ENCODE results near the gene NFIB. TPM values are rescaled to one million over a fixed set of nuclear protein-coding genes. Genes with fewer than 3 reads are reported as not detected.

Gene NFIB
- total and polyA plus RNA-seq, 2 experiments from 2014 or later: 5.3 to 6.0 TPM

DNA sequence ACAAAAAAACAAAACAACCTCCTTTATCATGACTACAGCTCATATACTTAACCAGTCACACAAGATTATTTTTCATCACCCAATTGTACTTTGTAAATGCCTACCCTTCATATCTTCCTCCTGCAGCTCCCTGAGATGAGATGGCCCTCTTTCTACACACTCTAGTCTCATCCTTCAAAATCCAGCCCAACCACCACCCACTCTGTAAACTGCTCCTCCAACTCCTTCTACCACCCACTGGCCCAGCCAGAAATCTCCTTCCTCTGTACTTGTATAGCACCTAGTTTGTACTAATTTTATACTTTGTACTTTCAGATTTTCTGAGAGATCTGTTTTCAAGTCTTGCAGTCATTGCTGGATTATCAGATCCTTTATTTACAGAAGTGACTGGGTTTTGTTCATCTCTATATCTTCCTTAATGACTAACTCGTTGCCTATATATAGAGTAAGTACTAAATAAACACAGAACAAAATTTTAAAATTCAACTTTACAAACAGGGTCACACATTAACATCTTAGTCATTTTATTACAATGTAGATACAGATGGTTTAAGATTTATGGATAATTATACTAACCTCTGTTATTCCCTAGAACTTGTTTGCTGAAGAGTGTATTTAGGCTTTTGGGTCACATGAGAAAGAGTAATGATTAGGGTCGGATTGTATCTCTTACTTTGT, 155.7 kb downstream of the NFIB start:
- Histone ChIP-seq H2AFZ (no peak overlapping the region), H3K9ac (no peak overlapping the region), H3K27me3 (replicated peaks; ENCODE audit: insufficient read depth) (no peaks in the 10 kb centered on the region), H3K9me2 (ENCODE audit: insufficient read depth) (no peaks in the 10 kb centered on the region), H3K27ac (no peak overlapping the region), H3K9me3 (ENCODE audit: low read depth) (no peaks in the 10 kb centered on the region), H3K4me1 (ENCODE audit: insufficient read depth) (peaks cover 14% of the 10 kb centered on the region), H3K4me2 (ENCODE audit: unreplicated experiment) (no peak overlapping the region), H3K79me2 (ENCODE audit: insufficient read depth) (no peaks in the 10 kb centered on the region), H3F3A (ENCODE audit: insufficient read depth) (peaks cover 15% of the 10 kb centered on the region), H3K4me3 (no peak overlapping the region), H4K20me1 (ENCODE audit: insufficient read depth) (no peaks in the 10 kb centered on the region), H3K36me3 (ENCODE audit: low read depth) (no peaks in the 10 kb centered on the region)
- in situ Hi-C loops (cut with MboI): no loop called here
- WGBS, 2 experiments (ENCODE audit: low coverage in 1 of 2, low lambda C conversion rate in 2 of 2, missing lambda C conversion rate in 2 of 2): 49 to 54% methylated on average over 2 of the region's 2 CpGs
- no peak for TF ChIP-seq EZH2phosphoT487 (IDR thresholded peaks at IDR 0.05; ENCODE audit: insufficient read depth, low read depth)
- TF ChIP-seq EZH2 (IDR thresholded peaks at IDR 0.05; ENCODE audit: insufficient read depth, poor library complexity, severe bottlenecking): no peak
- DNase-seq: no peak

DNA sequence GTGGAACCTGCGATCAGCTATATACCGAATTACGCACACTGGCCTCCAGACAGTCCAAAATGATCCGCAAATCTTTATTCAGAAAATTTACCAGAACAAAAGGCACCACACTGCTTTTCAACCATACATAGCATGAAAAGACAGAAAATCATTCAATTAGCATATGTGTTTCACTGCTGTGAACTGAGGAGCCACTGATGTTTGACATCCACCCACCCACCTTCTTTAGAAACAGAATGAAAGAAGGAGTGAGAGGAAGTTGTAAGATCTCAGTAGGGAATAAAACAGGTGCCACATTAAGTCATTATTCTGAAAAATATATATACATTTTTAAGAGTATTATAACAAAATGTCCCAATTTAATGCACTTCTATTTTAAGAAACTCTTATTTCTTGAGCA, 156.8 kb downstream of the NFIB start:
- Histone ChIP-seq H3K27me3 (replicated peaks; ENCODE audit: insufficient read depth) (no peaks in the 10 kb centered on the region), H3F3A (ENCODE audit: insufficient read depth) (peaks cover 15% of the 10 kb centered on the region), H3K9ac (no peak overlapping the region), H3K9me3 (ENCODE audit: low read depth) (no peaks in the 10 kb centered on the region), H3K4me1 (ENCODE audit: insufficient read depth) (peaks cover 20% of the 10 kb centered on the region), H2AFZ (no peak overlapping the region), H3K79me2 (ENCODE audit: insufficient read depth) (no peaks in the 10 kb centered on the region), H3K36me3 (ENCODE audit: low read depth) (no peaks in the 10 kb centered on the region), H4K20me1 (ENCODE audit: insufficient read depth) (no peaks in the 10 kb centered on the region), H3K4me2 (ENCODE audit: unreplicated experiment) (no peak overlapping the region), H3K4me3 (no peak overlapping the region), H3K27ac (no peak overlapping the region), H3K9me2 (ENCODE audit: insufficient read depth) (no peaks in the 10 kb centered on the region)
- DNase-seq: no peak
- no peak for TF ChIP-seq EZH2phosphoT487 (IDR thresholded peaks at IDR 0.05; ENCODE audit: insufficient read depth, low read depth)
- no peak for TF ChIP-seq EZH2 (IDR thresholded peaks at IDR 0.05; ENCODE audit: insufficient read depth, poor library complexity, severe bottlenecking)
- in situ Hi-C loops (cut with MboI): no loop called here
- 95 to 100% methylated on average over 4 of the region's 4 CpGs for WGBS, 2 experiments (ENCODE audit: low coverage in 1 of 2, low lambda C conversion rate in 2 of 2, missing lambda C conversion rate in 2 of 2)

DNA sequence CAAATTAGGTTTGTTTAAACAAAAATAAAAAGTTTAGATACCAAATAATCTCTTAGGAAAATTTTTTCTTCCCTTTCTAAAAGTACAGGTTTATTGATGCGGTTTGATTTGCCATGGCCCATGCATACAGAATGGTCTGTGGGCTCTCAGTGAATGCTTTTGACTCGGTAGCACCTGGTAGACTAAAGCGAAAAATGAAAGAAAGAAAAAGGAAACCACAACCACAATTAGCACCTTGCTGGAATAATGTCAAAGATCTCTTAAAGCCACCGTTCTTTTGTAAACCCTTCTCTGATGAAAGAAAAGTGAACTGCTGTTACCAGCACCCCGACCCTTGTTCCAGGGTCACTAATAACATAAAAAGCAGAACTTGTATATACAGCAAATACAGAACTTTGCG, 157.9 kb downstream of the NFIB start:
- H3K9ac ChIP-seq: no peak overlapping the region
- in situ Hi-C loops (cut with MboI): no loop called here
- peaks cover 15% of the 10 kb centered on the region for H3F3A ChIP-seq (ENCODE audit: insufficient read depth)
- no peaks in the 10 kb centered on the region for H3K36me3 ChIP-seq (ENCODE audit: low read depth)
- H3K4me1 ChIP-seq (ENCODE audit: insufficient read depth): peaks cover 20% of the 10 kb centered on the region
- no peak overlapping the region for H3K4me3 ChIP-seq
- no peak overlapping the region for H2AFZ ChIP-seq
- TF ChIP-seq EZH2 (IDR thresholded peaks at IDR 0.05; ENCODE audit: insufficient read depth, poor library complexity, severe bottlenecking) (no peak), EZH2phosphoT487 (IDR thresholded peaks at IDR 0.05; ENCODE audit: insufficient read depth, low read depth) (no peak)
- H3K4me2 ChIP-seq (ENCODE audit: unreplicated experiment): no peak overlapping the region
- 93 to 96% methylated on average over 6 of the region's 6 CpGs for WGBS, 2 experiments (ENCODE audit: low coverage in 1 of 2, low lambda C conversion rate in 2 of 2, missing lambda C conversion rate in 2 of 2)
- H3K27ac ChIP-seq: no peak overlapping the region
- DNase-seq: no peak
- H3K9me3 ChIP-seq (ENCODE audit: low read depth): no peaks in the 10 kb centered on the region
- H3K79me2 ChIP-seq (ENCODE audit: insufficient read depth): no peaks in the 10 kb centered on the region
- no peaks in the 10 kb centered on the region for H4K20me1 ChIP-seq (ENCODE audit: insufficient read depth)
- H3K27me3 ChIP-seq (replicated peaks; ENCODE audit: insufficient read depth): no peaks in the 10 kb centered on the region
- H3K9me2 ChIP-seq (ENCODE audit: insufficient read depth): no peaks in the 10 kb centered on the region

DNA sequence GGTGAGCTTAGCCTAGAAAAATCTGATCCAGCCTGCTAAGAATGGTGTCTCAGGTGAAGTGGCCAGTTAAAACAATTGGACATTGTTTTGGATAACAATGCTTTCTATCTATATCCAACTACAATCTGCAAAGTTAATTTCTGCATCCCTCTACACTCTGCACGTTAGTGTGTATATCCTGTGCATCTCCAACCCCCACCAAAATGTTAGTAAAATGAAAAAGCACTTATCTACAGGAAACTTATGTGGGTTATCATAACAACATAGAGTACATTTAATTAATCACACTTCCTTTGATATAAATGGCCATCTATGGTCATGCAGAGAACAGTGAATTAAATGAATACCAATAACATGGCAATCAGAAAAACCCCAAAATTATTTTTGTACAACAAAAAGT, 158.7 kb downstream of the NFIB start:
- H3K4me3 ChIP-seq: no peak overlapping the region
- no peaks in the 10 kb centered on the region for H3K9me3 ChIP-seq (ENCODE audit: low read depth)
- TF ChIP-seq EZH2phosphoT487 (IDR thresholded peaks at IDR 0.05; ENCODE audit: insufficient read depth, low read depth) (no peak), EZH2 (IDR thresholded peaks at IDR 0.05; ENCODE audit: insufficient read depth, poor library complexity, severe bottlenecking) (no peak)
- H2AFZ ChIP-seq: no peak overlapping the region
- in situ Hi-C loops (cut with MboI): no loop called here
- no peak overlapping the region for H3K27ac ChIP-seq
- H3K9ac ChIP-seq: no peak overlapping the region
- H3K27me3 ChIP-seq (replicated peaks; ENCODE audit: insufficient read depth): no peaks in the 10 kb centered on the region
- WGBS, 2 experiments (ENCODE audit: low coverage in 1 of 2, low lambda C conversion rate in 2 of 2, missing lambda C conversion rate in 2 of 2): 67 to 71% methylated on average over 1 of the region's 1 CpG
- no peak for DNase-seq
- peaks cover 15% of the 10 kb centered on the region for H3F3A ChIP-seq (ENCODE audit: insufficient read depth)
- no peaks in the 10 kb centered on the region for H4K20me1 ChIP-seq (ENCODE audit: insufficient read depth)
- no peaks in the 10 kb centered on the region for H3K36me3 ChIP-seq (ENCODE audit: low read depth)
- H3K9me2 ChIP-seq (ENCODE audit: insufficient read depth): no peaks in the 10 kb centered on the region
- H3K4me1 ChIP-seq (ENCODE audit: insufficient read depth): peaks cover 20% of the 10 kb centered on the region
- H3K4me2 ChIP-seq (ENCODE audit: unreplicated experiment): no peak overlapping the region
- no peaks in the 10 kb centered on the region for H3K79me2 ChIP-seq (ENCODE audit: insufficient read depth)

Data from GM23248 (cell line).